Measurements from ENCODE around the gene GGCT.

Gene GGCT

GRCh38 chr7:30464231-30464671 is 40.4 kb downstream of the GGCT start:
- DNase-seq (ENCODE audit: low spot score), result no peak

- peak; percentile 30 for DNase-seq (ENCODE audit: low spot score)
Measured at GRCh38 chr7:30463405-30464145, 41.1 kb downstream of the GGCT start.

- DNase-seq (ENCODE audit: low spot score), result no peak
Measured at GRCh38 chr7:30462179-30462578, 42.5 kb downstream of the GGCT start.

- no peak for DNase-seq (ENCODE audit: low spot score)
Measured at GRCh38 chr7:30460246-30460633, 44.4 kb downstream of the GGCT start.

- DNase-seq (ENCODE audit: low spot score), result peak; percentile 99
Measured at GRCh38 chr7:30459591-30460245, 44.9 kb downstream of the GGCT start.

GRCh38 chr7:30458311-30458710 is 46.3 kb downstream of the GGCT start:
- no peak for DNase-seq (ENCODE audit: low spot score)

- no peak for DNase-seq (ENCODE audit: low spot score)
Measured at GRCh38 chr7:30453921-30454320, 50.7 kb downstream of the GGCT start.

- no peak for DNase-seq (ENCODE audit: low spot score)
Measured at GRCh38 chr7:30453016-30453415, 51.6 kb downstream of the GGCT start.

GRCh38 chr7:30452280-30452930 is 52.2 kb downstream of the GGCT start:
- DNase-seq (ENCODE audit: low spot score), result no peak

GRCh38 chr7:30451539-30452279 is 52.9 kb downstream of the GGCT start:
- DNase-seq (ENCODE audit: low spot score), result no peak

- no peak for DNase-seq (ENCODE audit: low spot score)
Measured at GRCh38 chr7:30450983-30451497, 53.6 kb downstream of the GGCT start.

GRCh38 chr7:30450240-30450982 is 54.2 kb downstream of the GGCT start:
- DNase-seq (ENCODE audit: low spot score), result no peak

GRCh38 chr7:30448461-30449189 is 56.0 kb downstream of the GGCT start:
- peak; percentile 76 for DNase-seq (ENCODE audit: low spot score)

- DNase-seq (ENCODE audit: low spot score), result no peak
Measured at GRCh38 chr7:30447466-30447865, 57.2 kb downstream of the GGCT start.

All from SK-N-DZ (cell line).